GM12878 (cell line): ENCODE results near the gene TXNDC17. TPM values are rescaled to one million over a fixed set of nuclear protein-coding genes. Genes with fewer than 3 reads are reported as not detected.

Experiments
- ATAC-seq: fragments of 200-7000 bp; cut with Tn5 transposase; 3 replicates; pipeline ENCODE4 v1.9.1; 2020; ENCODE audit warnings: mild to moderate bottlenecking, moderate library complexity
- BruUV-seq: library from RNA; stranded (reverse); fragments of 400-500 nt; replicated peaks from 2 replicates; lab custom pipeline; 2021; lab: Mats Ljungman, UMichigan
- CTCF ChIA-PET: fragments of 300-600 bp; sonication (Branson Sonifier 250); formaldehyde crosslinking; extraction: SDS; loops from one replicate; lab custom pipeline; 2021; ENCODE audit warnings: inconsistent platforms; lab: Yijun Ruan, JAX
- POLR2A ChIA-PET: fragments of 350-600 bp; formaldehyde crosslinking; extraction: SDS; loops from one replicate; lab custom pipeline; 2021; ENCODE audit warnings: inconsistent platforms; lab: Charles Lee
- RAD21 ChIA-PET: fragments of 300-600 bp; sonication (Branson Sonifier 250); formaldehyde crosslinking; loops from one replicate; lab custom pipeline; 2023; ENCODE audit warnings: antibody characterized with exemption; ENCODE audit not compliant: unreplicated experiment; lab: Charles Lee
- SMC1A ChIA-PET: fragments of 300-600 bp; sonication (Branson Sonifier 250); formaldehyde crosslinking; loops from one replicate; lab custom pipeline; 2023; ENCODE audit not compliant: unreplicated experiment, uncharacterized antibody; lab: Charles Lee
- DNase-seq: peaks from one replicate; pipeline ENCODE4 v3.0.0-alpha.2; 2011; ENCODE audit warnings: low read depth, low spot score
- FAIRE-seq: peaks from 3 replicates; lab custom pipeline; 2011; peaks lifted over from hg19 to GRCh38; lab: Jason Lieb, UNC
- H2AFZ ChIP-seq: 2 replicates; pipeline ENCODE4 v1.6.0; 2011; ENCODE audit warnings: low read depth, low read length, control low read depth; ENCODE audit not compliant: control insufficient read depth
- H3K27ac ChIP-seq: 2 replicates; pipeline ENCODE4 v1.5.1; 2011; ENCODE audit warnings: control low read depth; ENCODE audit not compliant: control insufficient read depth, insufficient read depth
- H3K27me3 ChIP-seq, 2 experiments: replicated peaks in 1 of 2; 2 replicates each; pipeline versions ENCODE4 v1.6.0 to v1.6.1; 2011; ENCODE audit warnings: low read length in 1 of 2; ENCODE audit not compliant: control insufficient read depth in 2 of 2, insufficient read depth in 2 of 2
- H3K36me3 ChIP-seq, 2 experiments: 2 replicates each; pipeline ENCODE4 v1.5.1; 2011; ENCODE audit warnings: low read length in 1 of 2; ENCODE audit not compliant: control insufficient read depth in 2 of 2, insufficient read depth in 2 of 2
- H3K4me1 ChIP-seq: 2 replicates; pipeline ENCODE4 v1.6.1; 2011; ENCODE audit warnings: mild to moderate bottlenecking, low read length, moderate library complexity, mixed read lengths; ENCODE audit not compliant: control insufficient read depth, insufficient read depth
- H3K4me2 ChIP-seq: 2 replicates; pipeline ENCODE4 v1.6.0; 2011; ENCODE audit warnings: control low read depth; ENCODE audit not compliant: control insufficient read depth, insufficient read depth
- H3K4me3 ChIP-seq: fragments of 200-600 bp; sonication (generic); 2 replicates; pipeline ENCODE4 v1.5.1; 2016
- H3K79me2 ChIP-seq: 2 replicates; pipeline ENCODE4 v1.6.0; 2011; ENCODE audit warnings: low read length; ENCODE audit not compliant: control insufficient read depth, insufficient read depth
- H3K9ac ChIP-seq: 2 replicates; pipeline ENCODE4 v1.8.0; 2011; ENCODE audit warnings: low read length, control low read depth, mixed read lengths; ENCODE audit not compliant: control insufficient read depth, insufficient read depth
- H3K9me3 ChIP-seq: replicated peaks from 3 replicates; pipeline ENCODE4 v1.5.1; 2011; ENCODE audit warnings: mild to moderate bottlenecking, low read length; ENCODE audit not compliant: control insufficient read depth, insufficient read depth
- H4K20me1 ChIP-seq: 2 replicates; pipeline ENCODE4 v1.6.0; 2011; ENCODE audit not compliant: control insufficient read depth, insufficient read depth
- BCL3 ChIP-seq: IDR thresholded peaks from 2 replicates; pipeline ENCODE4 v1.6.1; 2011; ENCODE audit warnings: borderline replicate concordance, low read depth, mild to moderate bottlenecking, moderate library complexity, low read length; ENCODE audit not compliant: insufficient read depth, poor library complexity, severe bottlenecking
- CEBPB ChIP-seq, 2 experiments: fragments of 150-350 bp in 1 of 2; IDR thresholded peaks; 2 replicates each; pipeline ENCODE4 v1.6.1; 2012 to 2014; ENCODE audit warnings: low read depth in 2 of 2, low read length in 2 of 2, borderline replicate concordance in 1 of 2, inconsistent platforms in 1 of 2
- MYB ChIP-seq: fragments of 150-350 bp; IDR thresholded peaks from 2 replicates; pipeline ENCODE4 v1.6.1; 2014; ENCODE audit warnings: mild to moderate bottlenecking, low read depth, low read length, borderline replicate concordance
- YBX1 ChIP-seq: fragments of 450-650 bp; IDR thresholded peaks from 2 replicates; pipeline ENCODE4 v1.6.1; 2016; ENCODE audit warnings: antibody characterized with exemption
- ZBED1 ChIP-seq: IDR thresholded peaks from 2 replicates; pipeline ENCODE4 v1.6.1; 2016; ENCODE audit warnings: borderline replicate concordance
- ZBTB11 ChIP-seq: fragments of 450-650 bp; formaldehyde crosslinking; IDR thresholded peaks from 2 replicates; pipeline ENCODE4 v1.5.0; 2022; ENCODE audit warnings: mild to moderate bottlenecking, missing genetic modification characterization
- ZBTB4 ChIP-seq: fragments of 450-650 bp; formaldehyde crosslinking; IDR thresholded peaks from 2 replicates; pipeline ENCODE4 v1.4.0; 2022; ENCODE audit warnings: mild to moderate bottlenecking, moderate library complexity
- ZZZ3 ChIP-seq: IDR thresholded peaks from 2 replicates; pipeline ENCODE4 v1.6.1; 2011; ENCODE audit warnings: low read depth; ENCODE audit not compliant: control insufficient read depth, insufficient read length
- WGBS: methylation state at CpG from one replicate; pipeline ENCODE4 v1.1.6; 2016; ENCODE audit warnings: low lambda C conversion rate; ENCODE audit not compliant: insufficient replicate concordance, insufficient coverage; ENCODE audit errors: missing lambda C conversion rate; 5-methylcytosine and 5-hydroxymethylcytosine counted together
- in situ Hi-C: fragments of 300-500 bp; cut with MboI; formaldehyde crosslinking; loops from 9 replicates; pipeline ENCODE4 v1.14.3; 2018; ENCODE audit warnings: mixed read lengths
- intact Hi-C: fragments of 100-400 bp; cut with micrococcal nuclease; formaldehyde crosslinking; loops from one replicate; pipeline ENCODE4 v1.14.2; 2022; ENCODE audit not compliant: unreplicated experiment
- polyA plus RNA-seq, 11 experiments: library from polyadenylated mRNA; depleted of rRNA in 4 of 11; unstranded in 6 of 11; stranded (reverse) in 5 of 11; fragments of >200 nt; fragmentation: Nextera tagmentation in 4 of 11; fragmentation: Illumina TruSeq in 1 of 11; extraction: Ambion mirVana in 4 of 11; extraction: Trizol in 1 of 11; gene quantifications; 1 replicate in 1 of 11; 2 replicates in 10 of 11; pipeline versions ENCODE4 v1.2.1 to v1.2.3, GENCODE V29; 2011 to 2016; ENCODE audit warnings: inconsistent platforms in 2 of 11, missing spikeins in 2 of 11, low read depth in 1 of 11
- total RNA-seq, 4 experiments: library from RNA; depleted of rRNA in 3 of 4; stranded (reverse); fragments of >200 nt in 3 of 4; fragmentation: Illumina TruSeq in 1 of 4; extraction: Trizol in 1 of 4; gene quantifications; 2 replicates each; pipeline versions ENCODE4 v1.2.1 to v1.2.3, GENCODE V29; 2013 to 2021

Gene TXNDC17
- total and polyA plus RNA-seq, 10 of the 15 experiments (the other 5 are each of a cell fraction or from before 2014, with no cell fraction given), result 124 to 957 (median 216) TPM

GRCh38 chr17:6668219-6668618 is 27.4 kb downstream of the TXNDC17 start:
- no peak overlapping the region for H3K9ac ChIP-seq
- TF ChIP-seq ZBTB4 (CRISPR knock-in tag), result no peak
- no peak for TF ChIP-seq CEBPB (IDR thresholded peaks at IDR 0.05; ENCODE audit: borderline replicate concordance in 1 of 2, low read depth in 2 of 2, low read length in 2 of 2)
- TF ChIP-seq BCL3, result peak; percentile 16
- TF ChIP-seq ZBED1, result no peak
- TF ChIP-seq YBX1, result no peak
- TF ChIP-seq MYB, result no peak
- no peak for TF ChIP-seq ZBTB11 (CRISPR knock-in tag)
- TF ChIP-seq ZZZ3, result no peak
- H4K20me1 ChIP-seq, result no peaks in the 10 kb centered on the region
- ChIA-PET SMC1A (interaction anchor here (0.7 to 2.7 kb wide), 3 partner anchors 175 to 242 kb away, joined by 4 to 16 read pairs (median 9); no protein-coding TSS in a partner anchor), RAD21 (interaction anchor here (0.5 to 2.2 kb wide), 2 partner anchors 22 to 175 kb away, joined by 3 to 9 read pairs; no protein-coding TSS in a partner anchor), POLR2A (no interaction called here), CTCF (interaction anchor here (0.5 to 3.1 kb wide), 6 partner anchors 14 to 353 kb away, joined by 3 to 27 read pairs (median 3); no protein-coding TSS in a partner anchor)
- H3K4me1 ChIP-seq, result no peaks in the 10 kb centered on the region
- no peaks in the 10 kb centered on the region; a peak in 1 of 4 replicates for H3K36me3 ChIP-seq
- FAIRE-seq, result no peak
- H3K79me2 ChIP-seq, result no peaks in the 10 kb centered on the region
- H3K4me3 ChIP-seq, result no peak overlapping the region
- DNase-seq, result no peak
- in situ Hi-C loops, result no loop called here
- H3K9me3 ChIP-seq, result no peaks in the 10 kb centered on the region
- no peak overlapping the region for H3K4me2 ChIP-seq
- no peak overlapping the region for H3K27ac ChIP-seq
- no TSS peak for BruUV-seq
- intact Hi-C loops, result loop anchor here (5.0 to 10.0 kb wide), 2 partner anchors 87 to 244 kb away; partner anchors contain the start of gene XAF1
- WGBS, result 85% methylated on average over 17 of the region's 17 CpGs
- H2AFZ ChIP-seq, result no peak overlapping the region
- no peak for ATAC-seq
- no peaks in the 10 kb centered on the region for H3K27me3 ChIP-seq
